ENCODE data around the gene RCOR1.
A peak's percentile ranks its signal among the peaks of the same experiment; 100 is the strongest.
"Not testable (repeated sequence)": the region's sequence is repeated elsewhere in the genome, so short reads cannot be mapped to it uniquely, and the experiment has no call there.

RCOR1 gene

GRCh38 chr14:102570334-102570995, 22.0 kb upstream of the RCOR1 start:
- DNase-seq (ENCODE audit: low spot score) = no peak
- no peak for FAIRE-seq

- DNase-seq (ENCODE audit: low spot score) = no peak
- FAIRE-seq = no peak
These were observed 21.4 kb upstream of the RCOR1 start for GRCh38 chr14:102571043-102571442.

- FAIRE-seq (no peak), DNase-seq (ENCODE audit: low spot score) (no peak)
These were observed 20.9 kb upstream of the RCOR1 start for GRCh38 chr14:102571478-102572042.

GRCh38 chr14:102573161-102573560, 19.3 kb upstream of the RCOR1 start:
- DNase-seq (ENCODE audit: low spot score); FAIRE-seq: not testable (repeated sequence)

GRCh38 chr14:102573591-102574046, 18.8 kb upstream of the RCOR1 start:
- FAIRE-seq (no peak), DNase-seq (ENCODE audit: low spot score) (no peak)

- FAIRE-seq = no peak
- no peak for DNase-seq (ENCODE audit: low spot score)
These were observed 17.9 kb upstream of the RCOR1 start for GRCh38 chr14:102574281-102575159.

- FAIRE-seq = no peak
- DNase-seq (ENCODE audit: low spot score) = no peak
These were observed 17.1 kb upstream of the RCOR1 start for GRCh38 chr14:102575160-102575845.

GRCh38 chr14:102575846-102576428, 16.5 kb upstream of the RCOR1 start:
- not testable (repeated sequence) for FAIRE-seq; DNase-seq (ENCODE audit: low spot score)

- no peak for DNase-seq (ENCODE audit: low spot score)
- FAIRE-seq = no peak
These were observed 13.6 kb upstream of the RCOR1 start for GRCh38 chr14:102578821-102579220.

GRCh38 chr14:102579696-102580549, 12.5 kb upstream of the RCOR1 start:
- no peak for FAIRE-seq
- DNase-seq (ENCODE audit: low spot score) = peak; percentile 44

GRCh38 chr14:102580550-102581110, 11.8 kb upstream of the RCOR1 start:
- DNase-seq (ENCODE audit: low spot score) (no peak), FAIRE-seq (no peak)

GRCh38 chr14:102581193-102581592, 11.3 kb upstream of the RCOR1 start:
- DNase-seq (ENCODE audit: low spot score) = no peak
- FAIRE-seq = no peak

GRCh38 chr14:102583726-102584125, 8.7 kb upstream of the RCOR1 start:
- no peak for DNase-seq (ENCODE audit: low spot score)

GRCh38 chr14:102584871-102585869, 7.3 kb upstream of the RCOR1 start:
- FAIRE-seq = no peak
- DNase-seq (ENCODE audit: low spot score) = no peak

More at GRCh38 chr14:102583726-102584125, 8.7 kb upstream of the RCOR1 start:
- no peak for FAIRE-seq

- DNase-seq (ENCODE audit: low spot score) (no peak), FAIRE-seq (no peak)
These were observed 5.9 kb upstream of the RCOR1 start for GRCh38 chr14:102586420-102587104.

- no peak for FAIRE-seq
These were observed 3.6 kb upstream of the RCOR1 start for GRCh38 chr14:102588821-102589220.

GRCh38 chr14:102589761-102590290, 2.6 kb upstream of the RCOR1 start:
- FAIRE-seq (no peak), DNase-seq (ENCODE audit: low spot score) (no peak)

More at GRCh38 chr14:102588821-102589220, 3.6 kb upstream of the RCOR1 start:
- no peak for DNase-seq (ENCODE audit: low spot score)

- peak; percentile 49 for DNase-seq (ENCODE audit: low spot score)
These were observed 1.8 kb upstream of the RCOR1 start for GRCh38 chr14:102590667-102591099.

More at GRCh38 chr14:102590667-102591099, 1.8 kb upstream of the RCOR1 start:
- FAIRE-seq = no peak
